Body of pancreas (tissue), 4 donors: ENCODE data around the gene SMAD4.

Source experiments
- CTCF ChIP-seq, 7 experiments: fragments of 450-650 bp in 4 of 7; fragments of 200-600 bp in 3 of 7; sonication (generic) in 3 of 7; IDR thresholded peaks; one replicate each; pipeline ENCODE4 v1.5.1; 2016 to 2019; ENCODE audit warnings: antibody characterized with exemption in 7 of 7
- POLR2A ChIP-seq, 3 donors: fragments of 450-650 bp; IDR thresholded peaks; one replicate each; pipeline ENCODE4 v1.6.1; 2016; ENCODE audit warnings: antibody characterized with exemption in 3 of 3, mild to moderate bottlenecking in 2 of 3

DNA sequence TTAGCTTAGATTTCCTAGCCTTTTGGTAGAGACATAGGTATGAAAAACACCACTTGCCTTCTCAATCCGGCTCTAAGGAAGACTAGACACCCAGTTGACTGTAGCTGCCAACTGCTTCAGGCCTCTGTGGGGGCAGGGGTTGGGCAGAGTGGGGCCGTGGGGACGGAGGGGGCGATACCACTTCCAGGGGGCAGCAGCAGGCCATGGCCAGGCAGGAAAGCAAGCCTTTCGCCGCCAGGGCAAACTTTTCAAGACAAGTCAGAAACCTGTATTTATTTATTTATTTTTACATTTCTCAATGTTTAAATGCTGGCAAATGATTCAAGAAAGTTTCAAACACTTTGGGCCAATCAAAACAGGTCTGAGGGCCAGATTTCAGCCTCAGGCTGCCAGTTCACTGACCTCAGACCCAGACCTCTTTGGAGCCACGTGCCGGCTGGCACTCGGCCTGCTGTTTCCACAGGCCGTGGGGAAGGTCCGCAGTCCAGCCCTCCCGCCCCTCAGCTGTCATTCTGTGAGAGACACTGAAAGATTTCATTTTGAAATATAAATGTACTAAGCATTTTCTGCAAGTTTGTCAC is 103.7 kb downstream of the SMAD4 start:
- TF ChIP-seq CTCF (IDR thresholded peaks at IDR 0.05) (no peak), POLR2A (IDR thresholded peaks at IDR 0.05) (no peak)
